ENCODE data around the gene HBS1L. TPM values are rescaled to one million over a fixed set of nuclear protein-coding genes. Genes with fewer than 3 reads are reported as not detected.

Gene HBS1L
- total RNA-seq, 1 donor from 2014 or later: 41.7 TPM

DNA sequence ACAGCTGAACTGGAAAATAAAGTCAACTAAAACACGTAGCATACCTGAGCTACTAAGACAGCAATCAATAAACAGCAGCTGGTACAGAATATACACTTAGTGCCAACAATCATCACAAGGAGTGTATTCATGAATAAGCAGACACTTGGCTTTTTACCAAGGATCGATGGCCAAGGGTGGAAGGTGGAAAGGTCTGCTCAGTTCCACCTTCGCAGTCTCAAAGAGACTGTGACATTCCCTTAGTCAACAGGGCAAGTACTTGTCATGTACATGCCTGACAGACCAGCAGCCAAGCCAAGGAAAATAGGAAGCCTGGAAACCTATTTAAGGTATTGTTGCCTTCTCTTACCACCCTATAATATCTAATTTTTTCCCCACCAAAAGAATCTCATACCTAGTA lies 21.4 kb downstream of the HBS1L start:
- H3K4me3 ChIP-seq: no peak overlapping the region
- no peaks in the 10 kb centered on the region for H3K9me3 ChIP-seq
- no peak for DNase-seq (ENCODE audit: extremely low spot score in 2 of 2)
- H3K27me3 ChIP-seq: no peaks in the 10 kb centered on the region
- H3K27ac ChIP-seq: no peak overlapping the region
- no peak for TF ChIP-seq POLR2A (IDR thresholded peaks at IDR 0.05)
- no peak for TF ChIP-seq POLR2AphosphoS5 (IDR thresholded peaks at IDR 0.05; ENCODE audit: insufficient read depth in 1 of 2, low read depth in 1 of 2)
- TF ChIP-seq, protein P1, sequence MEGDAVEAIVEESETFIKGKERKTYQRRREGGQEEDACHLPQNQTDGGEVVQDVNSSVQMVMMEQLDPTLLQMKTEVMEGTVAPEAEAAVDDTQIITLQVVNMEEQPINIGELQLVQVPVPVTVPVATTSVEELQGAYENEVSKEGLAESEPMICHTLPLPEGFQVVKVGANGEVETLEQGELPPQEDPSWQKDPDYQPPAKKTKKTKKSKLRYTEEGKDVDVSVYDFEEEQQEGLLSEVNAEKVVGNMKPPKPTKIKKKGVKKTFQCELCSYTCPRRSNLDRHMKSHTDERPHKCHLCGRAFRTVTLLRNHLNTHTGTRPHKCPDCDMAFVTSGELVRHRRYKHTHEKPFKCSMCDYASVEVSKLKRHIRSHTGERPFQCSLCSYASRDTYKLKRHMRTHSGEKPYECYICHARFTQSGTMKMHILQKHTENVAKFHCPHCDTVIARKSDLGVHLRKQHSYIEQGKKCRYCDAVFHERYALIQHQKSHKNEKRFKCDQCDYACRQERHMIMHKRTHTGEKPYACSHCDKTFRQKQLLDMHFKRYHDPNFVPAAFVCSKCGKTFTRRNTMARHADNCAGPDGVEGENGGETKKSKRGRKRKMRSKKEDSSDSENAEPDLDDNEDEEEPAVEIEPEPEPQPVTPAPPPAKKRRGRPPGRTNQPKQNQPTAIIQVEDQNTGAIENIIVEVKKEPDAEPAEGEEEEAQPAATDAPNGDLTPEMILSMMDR (IDR thresholded peaks at IDR 0.05): no peak
- H3K36me3 ChIP-seq: peaks cover 0 to 24% of the 10 kb centered on the region in 2 donors
- intact Hi-C loops (cut with DNase I): no loop called here
- no peaks in the 10 kb centered on the region for H3K4me1 ChIP-seq

DNA sequence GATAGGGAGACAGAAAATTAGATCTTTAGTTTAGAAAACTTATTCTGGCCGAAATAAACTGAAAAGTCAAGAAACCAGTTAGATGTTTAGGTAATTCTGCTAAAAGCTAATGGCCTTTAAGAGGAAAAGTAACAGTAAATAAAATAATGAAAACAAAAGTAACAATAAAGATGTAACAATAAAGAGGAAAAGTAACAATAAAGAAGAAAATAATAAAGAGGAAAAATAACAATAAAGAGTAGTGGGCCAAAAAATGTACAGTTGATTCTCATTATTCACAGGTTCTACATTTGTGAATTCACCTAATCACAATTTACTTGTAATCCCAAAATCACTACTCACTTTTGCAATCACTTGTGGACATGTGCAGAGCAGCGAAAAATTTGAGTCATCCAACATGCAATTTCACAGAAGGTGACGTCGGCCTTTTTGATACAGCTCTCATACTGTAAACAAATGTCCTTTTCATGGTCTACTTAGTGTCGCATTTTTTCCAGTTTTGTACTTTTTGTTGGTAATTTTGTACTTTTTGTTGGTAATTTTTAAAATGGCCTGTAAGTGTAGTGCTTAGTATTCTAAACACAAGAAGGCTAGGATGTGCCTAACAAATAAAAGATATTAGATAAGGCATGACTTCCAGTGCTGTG lies 24.0 kb downstream of the HBS1L start:
- Histone ChIP-seq H3K27ac (no peak overlapping the region), H3K4me3 (no peak overlapping the region), H3K4me1 (no peaks in the 10 kb centered on the region), H3K36me3 (peaks cover 0 to 7% of the 10 kb centered on the region in 2 donors), H3K9me3 (no peaks in the 10 kb centered on the region), H3K27me3 (no peaks in the 10 kb centered on the region)
- no peak for TF ChIP-seq POLR2AphosphoS5 (IDR thresholded peaks at IDR 0.05; ENCODE audit: insufficient read depth in 1 of 2, low read depth in 1 of 2)
- TF ChIP-seq, protein P1 (IDR thresholded peaks at IDR 0.05): no peak
- TF ChIP-seq POLR2A (IDR thresholded peaks at IDR 0.05): no peak
- intact Hi-C loops (cut with DNase I): no loop called here
- DNase-seq (ENCODE audit: extremely low spot score in 2 of 2): no peak

GRCh38 chr6:135030056-135030473 lies 24.6 kb downstream of the HBS1L start:
- intact Hi-C loops (cut with DNase I): no loop called here
- H3K9me3 ChIP-seq: no peaks in the 10 kb centered on the region
- H3K4me1 ChIP-seq: no peaks in the 10 kb centered on the region
- no peaks in the 10 kb centered on the region for H3K27me3 ChIP-seq
- no peak for TF ChIP-seq POLR2A (IDR thresholded peaks at IDR 0.05)
- no peak for TF ChIP-seq POLR2AphosphoS5 (IDR thresholded peaks at IDR 0.05; ENCODE audit: insufficient read depth in 1 of 2, low read depth in 1 of 2)
- TF ChIP-seq, protein P1 (IDR thresholded peaks at IDR 0.05): no peak
- H3K4me3 ChIP-seq: no peak overlapping the region
- no peak for DNase-seq (ENCODE audit: extremely low spot score in 2 of 2)
- H3K27ac ChIP-seq: no peak overlapping the region
- peaks cover 0 to 7% of the 10 kb centered on the region in 2 donors for H3K36me3 ChIP-seq

- intact Hi-C loops (cut with DNase I): no loop called here
- Histone ChIP-seq H3K27ac (no peak overlapping the region), H3K4me3 (no peak overlapping the region), H3K9me3 (no peaks in the 10 kb centered on the region), H3K27me3 (no peaks in the 10 kb centered on the region), H3K4me1 (no peaks in the 10 kb centered on the region), H3K36me3 (no peaks in the 10 kb centered on the region)
- TF ChIP-seq POLR2A (IDR thresholded peaks at IDR 0.05) (no peak), POLR2AphosphoS5 (IDR thresholded peaks at IDR 0.05; ENCODE audit: insufficient read depth in 1 of 2, low read depth in 1 of 2) (no peak)
- TF ChIP-seq, protein P1 (IDR thresholded peaks at IDR 0.05): no peak
- DNase-seq (ENCODE audit: extremely low spot score in 2 of 2): no peak
Measured at GRCh38 chr6:135025775-135026174, 28.8 kb downstream of the HBS1L start.

DNA sequence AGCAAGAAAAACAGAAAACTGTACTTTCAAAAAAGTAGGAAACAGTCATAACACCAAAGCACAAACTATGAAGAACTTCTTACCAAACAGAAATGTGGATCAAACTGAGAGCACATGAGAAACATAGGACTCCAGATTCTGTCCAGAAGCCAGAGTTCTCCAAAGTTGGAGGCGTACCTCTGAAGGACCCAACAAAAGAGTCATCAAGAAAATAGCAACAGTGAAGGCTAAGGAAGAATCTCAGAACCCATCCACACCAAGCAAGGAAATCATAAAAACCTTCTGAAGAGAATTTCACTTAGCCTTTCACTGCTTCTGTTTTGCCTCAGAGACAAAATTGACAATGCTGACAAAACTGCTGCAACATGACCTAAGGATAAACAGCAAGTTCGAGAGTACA lies 29.4 kb downstream of the HBS1L start:
- no peaks in the 10 kb centered on the region for H3K9me3 ChIP-seq
- no peaks in the 10 kb centered on the region for H3K4me1 ChIP-seq
- intact Hi-C loops (cut with DNase I): no loop called here
- H3K4me3 ChIP-seq: no peak overlapping the region
- no peak for DNase-seq (ENCODE audit: extremely low spot score in 2 of 2)
- no peak overlapping the region for H3K27ac ChIP-seq
- TF ChIP-seq POLR2A (IDR thresholded peaks at IDR 0.05) (no peak), POLR2AphosphoS5 (IDR thresholded peaks at IDR 0.05; ENCODE audit: insufficient read depth in 1 of 2, low read depth in 1 of 2) (no peak)
- TF ChIP-seq, protein P1 (IDR thresholded peaks at IDR 0.05): no peak
- no peaks in the 10 kb centered on the region for H3K27me3 ChIP-seq
- H3K36me3 ChIP-seq: no peaks in the 10 kb centered on the region
